H9 (cell line): Measurements from ENCODE around the gene RNF181. TPM values are rescaled to one million over a fixed set of nuclear protein-coding genes. Genes with fewer than 3 reads are reported as not detected.
A peak's percentile ranks its signal among the peaks of the same experiment; 100 is the strongest.
"Not testable (repeated sequence)": the region's sequence is repeated elsewhere in the genome, so short reads cannot be mapped to it uniquely, and the experiment has no call there.

Experiments used
- DNase-seq: peaks from one replicate; pipeline ENCODE4 v3.0.0-alpha.2; 2017
- H2AFZ ChIP-seq: one replicate; pipeline ENCODE4 v1.6.1; 2013; ENCODE audit warnings: mild to moderate bottlenecking, low read length, control low read depth, moderate library complexity
- H2AK5ac ChIP-seq: 2 replicates; pipeline ENCODE4 v1.6.1; 2013; ENCODE audit warnings: low read length, control low read depth, mixed read lengths; ENCODE audit not compliant: insufficient read length
- H2BK120ac ChIP-seq: one replicate; pipeline ENCODE4 v1.6.1; 2013; ENCODE audit warnings: low read depth, mild to moderate bottlenecking, low read length, control low read depth, inconsistent platforms; ENCODE audit not compliant: poor library complexity, severe bottlenecking
- H2BK12ac ChIP-seq: 2 replicates; pipeline ENCODE4 v1.6.1; 2013; ENCODE audit warnings: low read length, control low read depth, mixed read lengths, low read depth; ENCODE audit not compliant: insufficient read length
- H2BK15ac ChIP-seq: 2 replicates; pipeline ENCODE4 v1.6.1; 2013; ENCODE audit warnings: low read depth, low read length, control low read depth
- H2BK20ac ChIP-seq: one replicate; pipeline ENCODE4 v1.6.1; 2013; ENCODE audit warnings: low read depth, mild to moderate bottlenecking, low read length, control low read depth, inconsistent platforms; ENCODE audit not compliant: poor library complexity, severe bottlenecking
- H2BK5ac ChIP-seq: 2 replicates; pipeline ENCODE4 v1.6.1; 2013; ENCODE audit warnings: low read length, control low read depth, mixed read lengths; ENCODE audit not compliant: insufficient read length
- H3K14ac ChIP-seq: 2 replicates; pipeline ENCODE4 v1.6.1; 2013; ENCODE audit warnings: low read length, control low read depth; ENCODE audit not compliant: insufficient read depth
- H3K18ac ChIP-seq: 2 replicates; pipeline ENCODE4 v1.6.1; 2013; ENCODE audit warnings: low read depth, mild to moderate bottlenecking, mixed read lengths, low read length, control low read depth; ENCODE audit not compliant: insufficient read length
- H3K23ac ChIP-seq: 2 replicates; pipeline ENCODE4 v1.6.1; 2013; ENCODE audit warnings: low read length, control low read depth, mixed read lengths, low read depth; ENCODE audit not compliant: insufficient read length
- H3K23me2 ChIP-seq: 2 replicates; pipeline ENCODE4 v1.6.1; 2013; ENCODE audit warnings: low read depth, mild to moderate bottlenecking, mixed read lengths, low read length, control low read depth; ENCODE audit not compliant: insufficient read length, poor library complexity, severe bottlenecking
- H3K27ac ChIP-seq: 2 replicates; pipeline ENCODE4 v1.5.1; 2013; ENCODE audit warnings: low read length, control low read depth, mixed read lengths, low read depth; ENCODE audit not compliant: insufficient read length
- H3K27me3 ChIP-seq: 2 replicates; pipeline ENCODE4 v1.6.1; 2013; ENCODE audit warnings: low read length, control low read depth, inconsistent platforms; ENCODE audit not compliant: insufficient read depth
- H3K4ac ChIP-seq: 2 replicates; pipeline ENCODE4 v1.6.1; 2013; ENCODE audit warnings: low read depth, mild to moderate bottlenecking, control low read depth, inconsistent platforms, low read length, moderate library complexity
- H3K4me1 ChIP-seq: 2 replicates; pipeline ENCODE4 v1.6.1; 2013; ENCODE audit warnings: low read length, control low read depth, inconsistent platforms; ENCODE audit not compliant: insufficient read depth
- H3K4me2 ChIP-seq: 2 replicates; pipeline ENCODE4 v1.6.1; 2013; ENCODE audit warnings: low read length, control low read depth, mixed read lengths; ENCODE audit not compliant: insufficient read length, insufficient read depth
- H3K56ac ChIP-seq: 2 replicates; pipeline ENCODE4 v1.6.1; 2013; ENCODE audit warnings: low read depth, mild to moderate bottlenecking, mixed read lengths, low read length, control low read depth; ENCODE audit not compliant: insufficient read length
- H3K79me1 ChIP-seq: 2 replicates; pipeline ENCODE4 v1.6.1; 2013; ENCODE audit warnings: low read depth, mild to moderate bottlenecking, moderate library complexity, low read length, control low read depth, inconsistent platforms; ENCODE audit not compliant: insufficient read depth, poor library complexity, severe bottlenecking
- H3K79me2 ChIP-seq: 2 replicates; pipeline ENCODE4 v1.6.1; 2013; ENCODE audit warnings: low read length, control low read depth, inconsistent platforms; ENCODE audit not compliant: insufficient read depth
- H3K9ac ChIP-seq: 2 replicates; pipeline ENCODE4 v1.6.1; 2013; ENCODE audit warnings: low read length, control low read depth, mixed read lengths; ENCODE audit not compliant: insufficient read length; ENCODE audit errors: extremely low read depth
- H3K9me3 ChIP-seq: one replicate; pipeline ENCODE4 v1.6.1; 2013; ENCODE audit warnings: low read depth, low read length, inconsistent platforms; ENCODE audit not compliant: control insufficient read depth
- H3T11ph ChIP-seq: one replicate; pipeline ENCODE4 v1.6.1; 2013; ENCODE audit warnings: mild to moderate bottlenecking, low read length, control low read depth, inconsistent platforms
- H4K20me1 ChIP-seq: one replicate; pipeline ENCODE4 v1.6.1; 2013; ENCODE audit not compliant: control insufficient read depth, insufficient read length, insufficient read depth
- H4K5ac ChIP-seq: 2 replicates; pipeline ENCODE4 v1.6.1; 2013; ENCODE audit warnings: low read depth, mild to moderate bottlenecking, mixed read lengths, low read length, control low read depth; ENCODE audit not compliant: insufficient read length
- H4K8ac ChIP-seq: replicated peaks from 2 replicates; pipeline ENCODE4 v1.6.1; 2013; ENCODE audit warnings: low read length, control low read depth, mixed read lengths, low read depth; ENCODE audit not compliant: insufficient read length
- H4K91ac ChIP-seq: 2 replicates; pipeline ENCODE4 v1.6.1; 2013; ENCODE audit warnings: low read depth, mild to moderate bottlenecking, moderate library complexity, mixed read lengths, low read length, control low read depth; ENCODE audit not compliant: insufficient read length
- H3K27ac Mint-ChIP-seq, 3 experiments: 2 replicates in 2 of 3; 3 replicates in 1 of 3; pipeline ENCODE4 v1.8.0; 2020 to 2021; ENCODE audit warnings: mixed read lengths in 3 of 3, mild to moderate bottlenecking in 1 of 3, moderate library complexity in 1 of 3
- H3K27me3 Mint-ChIP-seq: 2 replicates; pipeline ENCODE4 v1.8.0; 2021; ENCODE audit warnings: low read depth, mild to moderate bottlenecking, moderate library complexity, mixed read lengths
- H3K36me3 Mint-ChIP-seq, 3 experiments: 2 replicates in 2 of 3; 3 replicates in 1 of 3; pipeline ENCODE4 v1.8.0; 2020 to 2021; ENCODE audit warnings: low read depth in 3 of 3, mixed read lengths in 3 of 3; ENCODE audit not compliant: insufficient read depth in 1 of 3
- H3K4me1 Mint-ChIP-seq, 2 experiments: 2 replicates each; pipeline ENCODE4 v1.8.0; 2020; ENCODE audit warnings: mixed read lengths in 2 of 2
- H3K4me3 Mint-ChIP-seq, 2 experiments: 2 replicates in 1 of 2; 3 replicates in 1 of 2; pipeline ENCODE4 v1.8.0; 2020 to 2021; ENCODE audit warnings: mild to moderate bottlenecking in 2 of 2, mixed read lengths in 2 of 2, moderate library complexity in 1 of 2
- H3K9me3 Mint-ChIP-seq, 2 experiments: 2 replicates in 1 of 2; 3 replicates in 1 of 2; pipeline ENCODE4 v1.8.0; 2020; ENCODE audit warnings: mild to moderate bottlenecking in 2 of 2, mixed read lengths in 2 of 2, moderate library complexity in 1 of 2
- WGBS: extraction: QIAGEN DNeasy Blood & Tissue Kit; methylation state at CpG from one replicate; pipeline ENCODE4 v1.1.7; 2013; ENCODE audit warnings: missing lambda C conversion rate, low lambda C conversion rate, mixed read lengths; ENCODE audit not compliant: insufficient read length; ENCODE audit errors: extremely low coverage; 5-methylcytosine and 5-hydroxymethylcytosine counted together
- total RNA-seq: library from RNA; stranded (reverse); gene quantifications from 2 replicates; pipeline ENCODE4 v1.2.1, GENCODE V29; 2021
- TF ChIP-seq, protein P1 (sequence below): fragments of 200-600 bp; sonication (generic); conservative IDR thresholded peaks from 3 replicates; pipeline ENCODE4 v1.8.0; 2021; ENCODE audit warnings: antibody characterized with exemption, mild to moderate bottlenecking

The RNF181 gene
- total RNA-seq, 1 experiment from 2014 or later: 122 TPM

DNA sequence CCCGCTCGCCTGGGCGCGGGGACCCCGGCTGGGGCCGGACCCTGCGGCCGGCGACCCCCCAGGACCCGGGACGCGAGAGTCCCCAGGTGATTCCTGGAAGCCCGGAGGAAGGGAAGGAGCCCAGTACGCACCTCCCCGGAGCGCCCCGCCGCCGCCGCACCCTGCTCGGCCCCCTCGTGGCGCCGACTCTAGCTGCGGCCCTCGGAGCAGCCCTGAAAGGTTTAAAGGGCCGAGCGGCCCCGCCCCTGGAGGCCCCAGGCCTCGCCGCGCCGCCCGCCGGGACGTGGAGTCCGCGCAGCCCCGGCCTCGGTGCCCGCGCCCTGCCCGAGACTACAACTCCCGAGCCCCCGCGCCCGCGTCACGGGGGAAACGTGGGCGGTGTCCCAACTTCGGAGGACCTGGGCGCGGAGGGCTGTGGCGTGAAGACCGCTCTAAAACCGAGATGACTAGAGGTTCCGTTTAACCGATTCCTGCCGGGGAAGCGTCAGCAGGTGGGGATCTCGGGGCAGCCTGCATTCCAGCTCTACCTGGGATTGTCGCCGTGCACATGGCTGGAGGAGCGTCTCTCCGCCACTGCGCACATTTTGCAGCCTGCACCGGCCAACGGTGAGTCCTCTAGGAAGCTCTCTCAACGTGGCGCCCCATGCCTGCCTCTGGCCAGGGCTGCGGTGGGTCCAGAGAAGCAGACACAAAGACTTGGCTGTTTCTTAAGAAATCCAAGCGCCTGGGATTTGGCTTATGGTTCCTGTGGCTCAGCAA is 7.1 kb downstream of the RNF181 start, which contains the start of gene TMEM150A:
TSS of gene TMEM150A (minus strand) at position 223 of the 759 bp plus-strand sequence. CDS start 750 bp downstream, outside the sequence.
- Mint-ChIP-seq H3K9me3 (no peaks in the 10 kb centered on the region), H3K4me1 (peaks cover 17 to 20% of the 10 kb centered on the region in 2 experiments), H3K36me3 (peaks cover 0 to 27% (median 14%) of the 10 kb centered on the region in 3 experiments; a peak in 5 of 7 replicates), H3K27ac (peak within 1 kb of the TSS; percentile 47 to 92 (median 87); a peak in 4 of 7 replicates), H3K4me3 (peak within 1 kb of the TSS; percentile 85 to 88), H3K27me3 (no peaks in the 10 kb centered on the region)
- H4K91ac ChIP-seq: no peak within 1 kb of the TSS
- H3K79me2 ChIP-seq: no peaks in the 10 kb centered on the region
- H3K56ac ChIP-seq: no peak within 1 kb of the TSS
- no peak within 1 kb of the TSS for H2BK5ac ChIP-seq
- H2BK20ac ChIP-seq: no peak within 1 kb of the TSS
- H4K8ac ChIP-seq: no peak within 1 kb of the TSS
- no peak within 1 kb of the TSS for H3K27ac ChIP-seq
- H3K4me1 ChIP-seq: peaks cover 3% of the 10 kb centered on the region; the same call in 1 of the 2 replicates
- WGBS: no CpG with 5 or more reads among the region's 73 CpGs
- no peak within 1 kb of the TSS for H3K23ac ChIP-seq
- H2BK120ac ChIP-seq: no peak within 1 kb of the TSS
- no peak within 1 kb of the TSS for H3K4ac ChIP-seq
- H3K27me3 ChIP-seq: no peaks in the 10 kb centered on the region
- H2AK5ac ChIP-seq: no peak within 1 kb of the TSS
- H3K4me2 ChIP-seq: peak within 1 kb of the TSS; percentile 95
- DNase-seq: peak; percentile 88
- no peak within 1 kb of the TSS for H3T11ph ChIP-seq
- H2BK12ac ChIP-seq: no peak within 1 kb of the TSS
- no peaks in the 10 kb centered on the region for H3K9me3 ChIP-seq
- TF ChIP-seq, protein P1, sequence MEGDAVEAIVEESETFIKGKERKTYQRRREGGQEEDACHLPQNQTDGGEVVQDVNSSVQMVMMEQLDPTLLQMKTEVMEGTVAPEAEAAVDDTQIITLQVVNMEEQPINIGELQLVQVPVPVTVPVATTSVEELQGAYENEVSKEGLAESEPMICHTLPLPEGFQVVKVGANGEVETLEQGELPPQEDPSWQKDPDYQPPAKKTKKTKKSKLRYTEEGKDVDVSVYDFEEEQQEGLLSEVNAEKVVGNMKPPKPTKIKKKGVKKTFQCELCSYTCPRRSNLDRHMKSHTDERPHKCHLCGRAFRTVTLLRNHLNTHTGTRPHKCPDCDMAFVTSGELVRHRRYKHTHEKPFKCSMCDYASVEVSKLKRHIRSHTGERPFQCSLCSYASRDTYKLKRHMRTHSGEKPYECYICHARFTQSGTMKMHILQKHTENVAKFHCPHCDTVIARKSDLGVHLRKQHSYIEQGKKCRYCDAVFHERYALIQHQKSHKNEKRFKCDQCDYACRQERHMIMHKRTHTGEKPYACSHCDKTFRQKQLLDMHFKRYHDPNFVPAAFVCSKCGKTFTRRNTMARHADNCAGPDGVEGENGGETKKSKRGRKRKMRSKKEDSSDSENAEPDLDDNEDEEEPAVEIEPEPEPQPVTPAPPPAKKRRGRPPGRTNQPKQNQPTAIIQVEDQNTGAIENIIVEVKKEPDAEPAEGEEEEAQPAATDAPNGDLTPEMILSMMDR: peak; percentile 49; the same call in 2 of the 3 replicates
- H3K23me2 ChIP-seq: peaks cover 4% of the 10 kb centered on the region
- H3K79me1 ChIP-seq: no peaks in the 10 kb centered on the region
- H3K9ac ChIP-seq: peak within 1 kb of the TSS; percentile 73
- peak within 1 kb of the TSS; percentile 38; the same call in 1 of the 2 replicates for H3K14ac ChIP-seq
- H4K5ac ChIP-seq: no peak within 1 kb of the TSS
- no peaks in the 10 kb centered on the region for H4K20me1 ChIP-seq
- no peak within 1 kb of the TSS for H2AFZ ChIP-seq
- H3K18ac ChIP-seq: no peak within 1 kb of the TSS
- H2BK15ac ChIP-seq: no peak within 1 kb of the TSS

DNA sequence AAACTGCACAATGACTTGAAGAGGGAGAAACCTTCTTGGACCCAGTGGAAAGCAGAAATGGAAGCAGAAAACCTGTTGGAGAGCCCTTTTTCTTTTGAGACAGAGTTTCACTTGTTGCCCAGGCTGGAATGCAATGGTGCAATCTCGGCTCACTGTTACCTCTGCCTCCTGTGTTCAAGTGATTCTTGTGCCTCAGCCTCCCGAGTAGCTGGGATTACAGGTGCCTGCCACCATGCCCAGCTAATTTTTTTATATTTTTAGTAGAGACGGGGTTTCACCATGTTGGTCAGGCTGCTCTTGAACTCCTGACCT is 8.5 kb downstream of the RNF181 start:
- WGBS: no CpG with 5 or more reads among the region's 3 CpGs

More for the DNA sequence above, 8.5 kb downstream of the RNF181 start:
- not testable (repeated sequence) for H3T11ph ChIP-seq, H3K4me1 ChIP-seq, H3K14ac ChIP-seq, H2BK15ac ChIP-seq, H3K23me2 ChIP-seq, H3K56ac ChIP-seq, H3K9me3 Mint-ChIP-seq, H3K27me3 Mint-ChIP-seq, H2AFZ ChIP-seq, H3K23ac ChIP-seq, H4K91ac ChIP-seq, H3K79me2 ChIP-seq, H4K8ac ChIP-seq, H2BK20ac ChIP-seq, H3K27me3 ChIP-seq, H2BK5ac ChIP-seq, H3K27ac ChIP-seq, H3K18ac ChIP-seq, H2BK12ac ChIP-seq, DNase-seq, H4K20me1 ChIP-seq, H2BK120ac ChIP-seq, H3K79me1 ChIP-seq, H2AK5ac ChIP-seq, H3K9ac ChIP-seq, H3K9me3 ChIP-seq, H3K4ac ChIP-seq, H4K5ac ChIP-seq
- peak overlapping the region; percentile 95 for H3K4me2 ChIP-seq
- Mint-ChIP-seq H3K27ac (peak overlapping the region in 2 of 3 experiments; percentile 6 to 28; a peak in 2 of 7 replicates), H3K4me3 (peak overlapping the region; percentile 85; a peak in 3 of 5 replicates), H3K4me1 (peaks cover 17 to 20% of the 10 kb centered on the region in 2 experiments), H3K36me3 (peaks cover 8 to 29% (median 17%) of the 10 kb centered on the region in 3 experiments; a peak in 6 of 7 replicates)
